Middle frontal gyrus (tissue), 1 donor: Measurements from ENCODE around the gene TTC8.
A peak's percentile ranks its signal among the peaks of the same experiment; 100 is the strongest.
"Not testable (repeated sequence)": the region's sequence is repeated elsewhere in the genome, so short reads cannot be mapped to it uniquely, and the experiment has no call there.

Source experiments
- DNase-seq: peaks from one replicate; pipeline ENCODE4 v3.0.0-alpha.2; 2015; ENCODE audit warnings: low spot score; ENCODE audit errors: extremely low spot score

The TTC8 gene

DNA sequence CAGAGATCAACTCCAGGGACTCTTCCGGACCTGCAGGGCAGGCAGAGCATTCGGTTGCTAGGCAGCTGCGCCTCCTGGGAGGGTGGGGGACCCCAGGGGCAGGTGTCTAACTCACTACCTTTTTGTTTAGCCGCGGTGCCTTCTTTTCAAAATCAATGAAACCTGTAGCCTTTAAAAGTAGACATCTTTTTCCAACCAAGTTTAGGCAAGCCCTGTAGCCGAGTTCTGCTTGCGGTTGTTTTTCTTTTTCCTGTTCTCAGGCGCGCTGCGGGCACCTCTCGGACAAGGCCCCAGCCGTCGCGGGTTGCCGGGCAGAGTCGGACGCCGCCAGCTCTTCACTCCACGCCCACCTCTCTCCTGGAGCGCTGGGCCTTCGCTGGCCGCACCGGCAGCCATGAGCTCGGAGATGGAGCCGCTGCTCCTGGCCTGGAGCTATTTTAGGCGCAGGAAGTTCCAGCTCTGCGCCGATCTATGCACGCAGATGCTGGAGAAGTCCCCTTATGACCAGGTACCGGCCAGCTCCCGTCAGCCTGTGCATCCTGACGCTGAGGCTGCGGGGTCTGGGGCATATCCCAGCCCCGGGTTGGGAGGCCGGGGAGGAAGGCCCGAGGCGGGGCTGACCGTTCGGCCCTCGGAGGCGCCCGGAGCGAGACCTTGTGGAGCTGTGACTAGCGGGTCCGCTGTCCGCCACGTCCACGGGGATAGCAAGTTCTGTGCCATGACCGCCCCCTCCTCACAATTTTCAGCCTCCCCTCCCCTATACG, at the start of gene TTC8:
TSS of gene TTC8 (plus strand) at position 338 of the 764 bp plus-strand sequence. CDS start at position 395, 57 bp downstream.
- DNase-seq: peak; percentile 75

DNA sequence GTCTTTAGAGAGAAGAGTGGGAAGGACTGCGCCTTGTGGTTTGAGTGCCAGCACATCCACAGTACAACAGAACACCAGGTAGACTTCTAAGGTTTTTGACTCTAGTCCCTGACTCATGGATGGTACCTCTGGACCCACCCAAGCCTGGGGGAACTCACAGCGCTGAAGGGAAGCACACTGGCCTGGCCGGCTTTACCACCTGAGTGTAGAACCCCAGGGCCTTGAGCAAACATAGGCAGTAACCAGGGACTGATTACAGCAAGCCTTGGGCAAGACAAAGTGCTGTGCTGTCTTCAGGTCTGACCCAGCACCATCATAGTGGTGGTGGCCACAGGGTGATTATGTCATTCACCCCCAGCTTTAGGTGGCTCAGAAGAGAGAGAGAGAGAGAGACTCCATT, 48.9 kb upstream of the TTC8 start:
- no peak for DNase-seq

DNA sequence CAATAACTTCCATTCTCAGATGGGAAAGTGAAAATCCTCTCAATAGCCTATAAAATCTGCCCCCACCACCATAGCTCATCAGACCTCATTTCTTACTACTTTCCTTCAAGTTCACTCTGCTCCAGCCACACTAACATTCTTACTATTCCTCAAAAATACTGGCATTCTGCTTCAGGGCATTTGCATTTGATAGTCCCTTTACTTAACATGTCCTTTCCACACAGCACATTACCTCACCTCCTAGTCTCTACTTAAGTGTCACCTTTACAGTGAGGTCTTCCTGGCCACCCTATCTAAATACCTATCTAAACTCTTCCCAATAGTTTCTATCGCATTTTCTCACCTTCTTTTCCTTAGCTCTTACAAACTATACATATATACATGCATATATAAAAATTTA, 38.5 kb upstream of the TTC8 start:
- DNase-seq: no peak

DNA sequence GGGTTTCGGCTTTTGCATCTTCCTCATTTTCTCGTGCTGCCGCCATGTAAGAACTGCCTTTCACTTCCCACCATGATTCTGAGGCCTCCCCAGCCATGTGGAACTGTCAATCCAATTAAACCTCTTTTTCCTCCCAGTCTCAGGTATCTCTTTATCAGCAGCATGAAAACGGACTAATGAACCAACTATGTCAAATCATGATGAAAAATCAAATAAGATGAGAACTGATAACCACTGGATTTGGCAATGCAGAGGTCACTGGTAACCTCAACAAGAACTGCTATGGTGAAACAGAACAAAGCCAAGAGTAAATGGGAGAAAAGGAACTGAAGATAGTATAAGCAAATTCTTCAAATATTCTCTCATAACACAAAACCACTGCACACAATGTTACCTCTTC, 37.7 kb upstream of the TTC8 start:
- DNase-seq: no peak

DNA sequence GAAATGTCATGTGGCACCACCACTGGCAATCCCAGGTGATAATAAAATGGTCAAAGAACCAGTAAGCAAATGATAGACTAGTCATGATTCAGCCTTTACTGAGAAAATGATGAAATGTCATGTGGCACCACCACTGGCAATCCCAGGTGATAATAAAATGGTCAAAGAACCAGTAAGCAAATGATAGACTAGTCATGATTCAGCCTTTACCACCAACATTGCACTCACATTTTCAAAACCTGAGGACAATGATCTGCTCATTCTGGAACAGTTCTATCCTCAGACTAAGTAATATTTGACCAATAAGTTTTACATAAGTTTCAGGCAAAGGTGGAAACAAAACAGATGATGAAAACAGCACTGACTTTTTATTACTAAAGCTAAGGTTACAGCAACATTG, 34.9 kb upstream of the TTC8 start:
- not testable (repeated sequence) for DNase-seq

DNA sequence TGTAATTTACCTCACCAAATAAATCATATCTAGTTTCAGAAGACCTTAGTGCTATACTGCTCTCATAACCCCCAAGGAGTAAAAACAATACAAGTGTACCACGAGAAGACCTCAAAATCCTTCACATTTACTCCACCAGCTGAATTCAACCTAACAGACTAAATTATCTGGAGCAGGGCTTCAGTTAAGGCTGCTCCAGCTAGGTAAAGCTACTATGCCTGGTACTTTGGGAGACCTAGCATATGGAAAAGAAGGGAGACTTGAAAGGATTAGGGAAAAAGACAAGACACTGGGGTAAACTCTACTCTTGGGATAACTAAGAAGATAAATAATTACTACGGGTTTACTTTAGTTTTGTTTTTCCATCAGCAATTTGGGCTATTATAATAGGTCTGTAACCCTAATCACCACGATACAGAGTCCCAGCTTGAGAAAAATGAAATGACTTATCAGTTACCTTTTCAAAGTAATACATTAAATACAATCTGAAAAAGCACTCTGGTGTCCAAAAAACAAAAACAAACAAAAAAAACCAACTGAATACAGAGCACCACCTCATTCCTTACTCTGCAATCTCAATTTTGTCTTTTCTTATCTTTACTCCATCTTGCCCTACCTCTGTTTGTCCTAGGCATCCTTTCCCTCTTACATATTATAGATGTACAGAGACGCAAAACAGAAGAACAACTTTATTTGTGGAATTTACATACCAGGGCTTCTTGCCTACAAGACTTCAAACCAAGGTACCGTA, 33.8 kb upstream of the TTC8 start:
- no peak for DNase-seq

DNA sequence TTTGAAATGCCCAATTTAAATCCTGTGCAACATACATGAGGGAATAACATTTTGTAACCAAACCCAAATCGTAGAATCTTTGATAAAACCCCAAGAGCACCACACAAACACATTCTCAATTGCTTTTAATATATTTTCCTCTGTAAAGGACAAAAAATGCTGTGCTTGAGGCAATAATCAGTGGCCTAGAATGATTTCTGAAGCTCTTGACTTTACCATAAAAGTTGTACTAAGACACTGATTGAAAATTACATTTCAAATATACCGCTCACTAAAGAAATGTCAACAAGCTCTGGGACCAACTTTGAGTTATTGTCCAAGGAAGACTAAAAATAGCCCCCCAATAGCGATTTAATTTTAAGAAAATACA, 33.2 kb upstream of the TTC8 start:
- no peak for DNase-seq

DNA sequence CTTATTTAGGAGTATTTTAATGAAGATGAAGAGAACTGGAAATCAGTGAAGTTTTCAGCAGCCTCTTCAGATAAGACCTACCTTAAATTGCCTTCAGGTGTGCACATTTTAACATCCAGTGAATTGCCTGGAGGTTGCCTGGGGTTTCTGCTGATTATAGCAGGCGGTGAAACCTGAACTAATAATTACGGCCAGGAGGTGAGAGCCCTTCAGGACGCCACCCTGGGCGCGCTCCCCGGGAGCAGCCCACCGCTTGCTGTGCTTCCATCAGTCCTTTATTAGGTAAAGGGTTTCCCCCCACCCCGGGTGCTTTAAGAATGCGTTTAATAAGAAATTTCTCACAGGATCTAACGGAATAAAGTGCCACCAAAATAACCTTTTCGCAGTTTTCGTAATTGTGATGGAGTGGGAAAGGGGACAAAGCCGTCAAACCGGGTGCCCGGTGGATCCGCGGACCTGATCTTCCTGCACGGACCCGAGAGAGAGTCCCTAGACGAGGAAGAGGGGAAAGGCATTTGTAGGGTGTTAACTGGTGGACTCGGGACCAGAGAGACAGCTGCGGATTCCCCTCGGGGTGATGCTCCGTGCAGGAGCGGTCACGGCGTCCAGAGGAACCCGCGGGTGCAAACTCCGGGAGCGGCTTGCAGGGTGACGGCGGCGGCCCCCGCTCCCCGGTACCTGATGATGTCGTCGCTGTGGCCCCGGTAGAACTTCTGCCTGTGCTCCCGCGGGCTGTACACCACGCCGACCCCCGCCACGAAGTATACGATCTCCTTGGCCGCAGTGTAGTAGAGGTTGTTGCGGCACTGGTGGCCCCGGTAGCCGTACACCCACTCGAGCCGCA, 32.6 kb upstream of the TTC8 start:
- DNase-seq: no peak

DNA sequence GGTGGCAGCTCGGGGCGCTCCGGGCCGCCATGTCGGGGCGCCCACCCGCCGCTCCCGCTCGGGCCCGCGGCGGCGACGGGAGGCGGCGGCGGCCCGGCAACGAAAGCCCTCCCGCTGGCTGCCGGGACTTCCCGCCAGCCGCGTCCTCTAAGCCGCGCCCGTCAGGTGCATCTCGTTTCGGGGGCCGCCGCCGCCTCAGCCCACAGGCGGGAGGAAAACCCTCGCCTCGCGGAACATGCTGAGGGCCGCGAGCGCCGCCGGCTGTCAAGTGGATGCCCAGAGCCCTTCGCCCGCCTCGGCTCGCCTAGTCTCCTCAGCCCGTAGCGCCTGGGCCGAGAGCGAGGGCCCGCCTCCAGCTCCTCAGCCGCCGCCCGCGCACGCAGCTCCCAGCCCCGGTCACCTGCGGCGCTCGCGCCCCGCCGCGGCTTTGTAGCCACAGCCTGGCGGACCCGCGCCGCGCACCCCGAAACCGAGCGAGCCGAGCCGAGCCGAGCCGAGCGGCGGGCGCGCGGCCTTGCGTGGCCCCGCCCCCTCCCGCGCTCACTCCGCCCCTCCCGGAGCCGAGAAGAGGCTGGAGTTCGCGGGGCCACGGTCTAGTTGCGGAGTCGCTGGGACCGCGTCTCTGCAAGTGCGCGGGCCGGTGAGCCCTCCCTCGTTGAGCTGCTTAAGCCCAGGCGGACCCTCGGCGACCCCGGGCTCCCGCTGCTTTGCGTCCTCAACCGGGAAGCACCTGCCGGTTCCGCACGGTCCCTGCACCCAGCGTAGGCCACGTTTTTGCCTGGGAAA, 31.8 kb upstream of the TTC8 start, which contains the start of gene EML5:
TSS of gene EML5 (minus strand) at position 481 of the 786 bp plus-strand sequence. CDS start at position 31, 450 bp downstream.
- peak; percentile 77 for DNase-seq

DNA sequence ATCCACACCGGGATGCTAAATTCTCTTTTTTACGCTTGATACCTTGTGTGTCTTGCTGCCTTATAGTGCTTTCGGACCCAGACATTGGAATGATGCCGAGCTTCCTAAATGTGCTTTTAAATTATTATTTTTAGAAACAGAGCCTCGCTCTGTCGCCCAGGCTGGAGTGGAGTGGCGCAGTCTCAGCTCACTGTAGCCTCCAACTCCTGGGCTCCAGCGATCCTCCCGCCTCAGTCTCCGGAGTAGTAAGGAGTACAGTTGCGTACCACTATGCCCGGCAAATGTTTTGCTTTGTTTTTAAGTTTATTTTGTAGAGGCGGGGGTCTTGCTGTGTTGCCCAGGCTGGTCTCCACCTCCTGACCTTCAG, 31.2 kb upstream of the TTC8 start:
- DNase-seq: no peak

DNA sequence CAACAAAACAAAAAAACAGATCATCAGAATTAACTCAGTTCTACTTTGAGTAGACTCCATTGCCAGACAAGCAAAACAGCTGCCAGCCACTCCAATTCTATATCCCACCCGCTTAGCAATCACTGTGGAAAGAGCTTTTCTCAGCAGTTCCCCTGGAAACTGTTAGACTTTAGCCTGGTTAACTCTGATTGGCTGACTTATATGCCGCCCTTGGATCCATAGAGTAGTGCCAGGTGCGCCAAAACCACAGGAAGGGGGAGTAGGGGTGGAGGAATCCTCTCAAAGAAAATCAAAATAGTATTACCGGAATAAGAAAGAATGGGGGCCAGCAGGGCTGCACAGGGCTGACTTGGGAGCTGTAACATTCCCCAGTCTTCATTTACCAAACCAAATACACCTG, 26.3 kb upstream of the TTC8 start:
- DNase-seq: no peak

DNA sequence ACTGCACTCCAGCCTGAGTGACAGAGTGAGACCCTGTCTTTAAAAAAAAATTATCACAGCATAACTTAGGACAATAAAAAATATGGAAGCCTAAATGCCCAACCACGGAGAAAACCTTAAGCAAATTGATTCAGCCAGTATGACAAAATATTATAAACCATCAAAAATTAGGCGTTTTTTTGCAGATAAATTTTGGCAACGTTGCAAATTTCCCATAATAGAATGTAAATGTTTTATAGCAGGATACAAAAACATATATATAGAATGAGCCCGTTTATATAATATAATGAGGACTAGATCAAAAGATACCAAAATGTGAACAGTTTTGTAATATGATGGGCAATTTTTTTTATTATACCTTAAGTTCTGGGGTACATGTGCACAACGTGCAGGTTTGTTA, 24.9 kb upstream of the TTC8 start:
- no peak for DNase-seq

DNA sequence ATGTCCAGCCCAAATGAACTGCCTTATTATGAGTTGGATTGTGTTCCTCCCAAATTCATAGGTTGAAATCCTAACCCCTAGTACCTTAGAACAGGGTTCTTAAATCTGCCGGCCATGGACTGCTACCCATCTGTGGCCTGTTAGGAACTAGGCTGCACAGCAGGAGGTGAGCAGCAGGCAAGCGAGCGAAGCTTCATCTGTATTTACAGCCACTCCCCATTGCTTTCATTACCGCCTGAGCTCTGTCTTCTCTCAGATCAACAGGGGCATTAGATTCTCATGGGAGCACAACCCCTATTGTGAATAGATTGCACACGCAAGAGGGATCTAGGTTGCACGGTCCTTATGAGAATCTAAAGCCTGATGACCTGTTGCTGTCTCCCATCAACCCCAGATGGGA, 21.9 kb upstream of the TTC8 start:
- no peak for DNase-seq

DNA sequence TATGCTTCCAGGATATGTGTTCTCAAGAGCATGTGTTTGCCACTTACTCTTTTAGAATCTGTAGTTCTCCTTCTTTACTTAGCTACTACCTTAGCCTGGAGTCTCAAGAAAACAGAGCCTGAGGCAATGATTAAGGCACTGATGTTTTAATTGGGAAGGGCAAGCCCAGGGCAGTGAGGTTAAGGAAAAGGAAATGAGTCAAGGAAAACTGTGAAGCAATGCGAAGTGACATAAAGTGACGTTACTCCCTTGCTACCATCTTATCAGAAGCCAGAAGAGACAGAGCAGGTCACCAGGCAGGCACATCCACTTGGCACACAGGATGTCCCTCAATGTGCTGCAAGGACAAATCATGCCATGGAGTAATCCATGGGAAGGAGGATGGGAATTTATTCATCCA, 20.4 kb upstream of the TTC8 start:
- no peak for DNase-seq

DNA sequence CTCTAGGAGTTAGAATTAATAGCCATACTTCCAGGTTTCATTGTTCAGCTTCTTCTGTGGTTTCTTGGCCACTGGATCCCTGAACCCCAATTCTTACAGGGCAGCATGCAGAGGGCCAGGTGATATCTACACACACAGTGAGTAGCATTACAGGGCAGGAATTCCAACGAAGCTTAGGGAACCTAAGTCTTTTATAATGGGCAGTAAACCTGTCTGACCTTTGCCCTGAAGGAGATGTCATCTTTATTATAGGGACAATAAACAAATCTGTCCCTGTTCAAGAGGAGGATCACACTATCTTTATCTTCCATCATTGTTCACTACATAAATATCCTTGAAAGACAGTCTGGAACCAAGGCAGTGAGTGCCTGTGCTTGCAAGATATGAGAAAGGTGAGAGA, 20.0 kb upstream of the TTC8 start:
- DNase-seq: no peak

DNA sequence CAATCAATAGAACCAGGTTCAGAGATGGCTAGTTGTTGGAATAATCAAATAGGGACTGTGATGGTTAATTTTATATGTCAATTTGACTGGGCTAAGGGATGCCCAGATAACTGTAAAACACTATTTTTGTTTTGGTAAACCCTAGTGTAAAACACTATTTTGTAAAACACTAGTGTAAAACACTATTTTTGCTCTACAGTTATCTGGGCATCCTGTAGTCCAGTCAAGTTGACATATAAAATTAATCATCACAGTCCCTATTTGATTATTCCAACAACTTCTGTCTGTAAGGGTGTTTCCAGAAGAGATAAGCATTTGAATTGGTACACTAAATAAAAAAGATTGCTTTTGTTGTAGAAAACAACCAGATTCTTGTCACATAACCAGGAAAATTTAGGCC, 16.1 kb upstream of the TTC8 start:
- no peak for DNase-seq

DNA sequence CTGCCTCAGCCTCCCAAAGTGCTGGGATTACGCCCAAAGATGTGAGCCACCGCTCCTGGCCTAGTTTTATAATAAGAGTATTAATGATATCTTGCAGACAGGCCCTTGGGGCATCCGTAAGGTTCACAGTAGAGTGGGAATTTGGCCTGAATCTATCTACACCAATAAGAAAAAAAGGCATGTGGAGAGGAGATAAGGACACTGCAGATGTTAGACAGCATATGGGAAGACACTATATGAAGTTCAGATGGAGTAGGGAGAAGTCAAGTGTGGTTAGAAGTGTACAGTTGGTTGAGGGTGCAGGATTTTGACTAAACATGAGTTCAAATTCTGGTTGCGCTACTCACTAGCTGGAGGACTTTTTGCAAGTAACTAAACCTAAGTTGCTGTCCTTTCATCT, 8.5 kb upstream of the TTC8 start:
- no peak for DNase-seq

DNA sequence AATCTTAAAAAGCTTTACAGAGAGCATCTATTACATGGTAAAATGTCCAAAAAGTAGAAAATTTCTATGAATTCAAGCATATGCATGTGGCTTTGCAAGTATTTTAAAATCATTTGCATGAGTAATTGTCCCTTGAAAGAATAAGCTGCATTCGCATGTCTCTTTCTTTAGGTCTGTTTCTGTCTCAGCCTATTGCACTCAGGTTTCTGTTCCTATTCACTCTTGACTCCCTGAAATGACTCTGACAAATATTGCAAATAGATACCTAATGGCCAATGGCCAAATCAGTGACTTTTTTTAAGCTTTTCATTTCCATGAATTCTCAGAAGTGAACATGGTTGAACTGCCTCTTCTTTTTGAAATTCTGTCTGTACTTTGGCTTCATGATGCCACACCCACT, 6.4 kb upstream of the TTC8 start:
- no peak for DNase-seq

DNA sequence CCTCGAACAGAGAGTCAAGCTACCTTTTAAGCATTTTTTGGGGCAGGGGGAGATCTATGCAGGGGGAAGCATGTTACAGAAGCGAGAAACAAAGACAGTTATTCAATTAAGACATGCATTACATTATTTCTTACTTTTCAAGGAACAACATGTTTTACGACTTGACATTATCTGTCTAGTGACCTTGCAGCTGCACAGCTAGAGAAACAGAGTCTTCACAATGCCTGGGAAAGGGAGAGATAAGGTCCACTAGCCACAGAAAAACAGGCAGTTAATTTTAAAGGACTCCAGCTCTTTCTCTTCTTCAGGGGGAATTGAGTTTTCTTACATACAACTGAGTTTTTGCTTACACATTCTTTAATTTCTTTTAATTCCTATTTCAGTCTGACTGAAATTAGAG, 4.8 kb upstream of the TTC8 start:
- DNase-seq: not testable (repeated sequence)

DNA sequence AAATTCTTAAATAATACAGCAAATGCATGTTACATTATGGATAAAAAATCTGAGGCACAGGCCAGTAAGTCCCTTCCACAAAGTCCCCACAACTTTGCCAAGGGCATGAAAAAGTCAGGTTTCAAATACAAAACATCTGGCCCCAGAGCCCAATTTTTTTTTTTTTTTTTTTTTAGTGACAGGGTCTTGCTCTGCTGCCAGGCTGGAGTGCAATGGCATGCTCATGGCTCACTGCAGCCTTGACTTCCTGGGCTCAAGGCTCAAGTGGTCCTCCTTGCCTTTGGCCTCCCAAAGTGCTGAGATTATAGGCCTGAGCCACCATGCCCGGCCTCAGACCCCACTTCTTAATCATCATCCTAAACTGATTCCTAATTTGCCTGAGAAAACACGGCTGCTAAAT, 3.1 kb upstream of the TTC8 start:
- no peak for DNase-seq

DNA sequence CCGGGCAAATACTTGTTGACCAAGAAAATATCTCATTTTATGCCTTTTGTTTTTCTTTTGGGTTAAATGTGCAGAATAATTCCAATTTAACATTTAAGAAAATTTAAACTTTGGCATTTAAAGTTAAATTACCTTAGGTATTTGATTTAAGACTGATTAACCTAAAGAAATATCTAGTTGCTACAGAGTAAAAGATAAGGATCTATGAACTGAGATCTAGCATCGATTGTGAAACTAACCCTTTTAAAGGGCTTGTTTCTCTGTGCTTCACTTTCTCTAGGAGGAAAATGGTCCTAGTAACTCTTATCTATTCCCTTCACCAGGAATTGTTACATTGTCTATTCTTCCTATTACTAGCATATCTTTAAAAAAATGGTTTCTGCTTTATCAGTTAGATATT, 2.6 kb upstream of the TTC8 start:
- no peak for DNase-seq
